ENCODE data around the gene KRT6B. TPM values are rescaled to one million over a fixed set of nuclear protein-coding genes. Genes with fewer than 3 reads are reported as not detected.

Gene KRT6B
- total RNA-seq, 1 experiment from 2014 or later, result not detected

Other genes with a start within 250 kb of the KRT6B start
- 16.8 TPM for gene KRT7, start 218.9 kb downstream of the KRT6B start, total RNA-seq (2021; ENCODE audit: unreplicated experiment)
- gene KRT86, start 177.5 kb downstream of the KRT6B start, total RNA-seq (2021; ENCODE audit: unreplicated experiment), result 1.1 TPM
- 0.90 TPM for gene KRT81, start 160.6 kb downstream of the KRT6B start, total RNA-seq (2021; ENCODE audit: unreplicated experiment)
- gene KRT83, start 130.7 kb downstream of the KRT6B start, total RNA-seq (2021; ENCODE audit: unreplicated experiment), result 0.28 TPM
- not detected for gene KRT85, start 84.7 kb downstream of the KRT6B start, total RNA-seq (2021; ENCODE audit: unreplicated experiment)
- gene KRT84, start 66.5 kb downstream of the KRT6B start, total RNA-seq (2021; ENCODE audit: unreplicated experiment), result not detected
- not detected for gene KRT82, start 45.8 kb downstream of the KRT6B start, total RNA-seq (2021; ENCODE audit: unreplicated experiment)
- 0.15 TPM for gene KRT75, start 17.8 kb downstream of the KRT6B start, total RNA-seq (2021; ENCODE audit: unreplicated experiment)
- not detected for gene KRT6C, start 21.7 kb upstream of the KRT6B start, total RNA-seq (2021; ENCODE audit: unreplicated experiment)
- not detected for gene KRT6A, start 41.1 kb upstream of the KRT6B start, total RNA-seq (2021; ENCODE audit: unreplicated experiment)
- not detected for gene KRT5, start 68.2 kb upstream of the KRT6B start, total RNA-seq (2021; ENCODE audit: unreplicated experiment)
- not detected for gene KRT71, start 101.0 kb upstream of the KRT6B start, total RNA-seq (2021; ENCODE audit: unreplicated experiment)
- not detected for gene KRT74, start 121.7 kb upstream of the KRT6B start, total RNA-seq (2021; ENCODE audit: unreplicated experiment)
- gene KRT72, start 149.3 kb upstream of the KRT6B start, total RNA-seq (2021; ENCODE audit: unreplicated experiment), result not detected
- not detected for gene KRT73, start 166.4 kb upstream of the KRT6B start, total RNA-seq (2021; ENCODE audit: unreplicated experiment)
- gene KRT2, start 200.1 kb upstream of the KRT6B start, total RNA-seq (2021; ENCODE audit: unreplicated experiment), result 0.33 TPM
- not detected for gene KRT1, start 228.3 kb upstream of the KRT6B start, total RNA-seq (2021; ENCODE audit: unreplicated experiment)

All from Panc1 (cell line).